Activated T-cell treated with anti-CD3 and anti-CD28 coated beads for 48 hours (primary cell): ENCODE results near the gene ENAM.
"Not testable (repeated sequence)": the region's sequence is repeated elsewhere in the genome, so short reads cannot be mapped to it uniquely, and the experiment has no call there.

Experiments
- DNase-seq: peaks from one replicate; pipeline ENCODE4 v3.0.0-alpha.2; 2020; ENCODE audit warnings: low read depth

The ENAM gene

GRCh38 chr4:70680934-70681333 is 52.4 kb downstream of the ENAM start:
- DNase-seq: no peak

DNA sequence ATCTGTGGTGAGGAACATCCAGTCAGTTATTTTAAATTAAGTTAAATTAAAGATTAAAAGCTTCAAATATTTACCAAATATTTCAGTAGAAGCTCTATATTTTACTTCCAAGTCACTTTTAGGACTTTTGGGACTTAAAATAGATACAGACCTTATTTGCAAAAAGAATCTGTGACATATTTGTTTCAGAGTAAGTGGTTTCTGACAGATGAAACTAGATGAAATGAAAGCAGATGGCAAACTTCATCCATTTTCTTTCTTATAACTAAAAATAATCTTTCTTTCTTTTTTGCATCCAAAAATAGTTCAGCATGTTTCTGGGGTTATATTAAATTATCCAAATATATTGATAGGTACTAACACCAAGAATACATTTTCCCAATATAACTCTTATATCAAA is 53.2 kb downstream of the ENAM start:
- no peak for DNase-seq

DNA sequence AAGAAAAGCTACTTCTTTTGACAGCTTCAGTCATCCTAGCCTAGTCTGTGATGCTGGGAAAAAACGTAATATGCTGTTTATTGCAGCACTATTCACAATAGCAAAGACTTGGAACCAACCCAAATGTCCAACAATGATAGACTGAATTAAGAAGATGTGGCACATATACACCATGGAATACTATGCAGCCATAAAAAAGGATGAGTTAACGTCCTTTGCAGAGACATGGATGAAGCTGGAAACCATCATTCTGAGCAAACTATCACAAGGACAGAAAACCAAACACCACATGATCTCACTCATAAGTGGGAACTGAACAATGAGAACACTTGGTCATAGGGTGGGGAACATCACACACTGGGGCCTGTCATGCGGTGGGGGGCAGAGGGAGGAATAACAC is 53.6 kb downstream of the ENAM start:
- DNase-seq: not testable (repeated sequence)

GRCh38 chr4:70687392-70687791 is 58.8 kb downstream of the ENAM start:
- DNase-seq: no peak

DNA sequence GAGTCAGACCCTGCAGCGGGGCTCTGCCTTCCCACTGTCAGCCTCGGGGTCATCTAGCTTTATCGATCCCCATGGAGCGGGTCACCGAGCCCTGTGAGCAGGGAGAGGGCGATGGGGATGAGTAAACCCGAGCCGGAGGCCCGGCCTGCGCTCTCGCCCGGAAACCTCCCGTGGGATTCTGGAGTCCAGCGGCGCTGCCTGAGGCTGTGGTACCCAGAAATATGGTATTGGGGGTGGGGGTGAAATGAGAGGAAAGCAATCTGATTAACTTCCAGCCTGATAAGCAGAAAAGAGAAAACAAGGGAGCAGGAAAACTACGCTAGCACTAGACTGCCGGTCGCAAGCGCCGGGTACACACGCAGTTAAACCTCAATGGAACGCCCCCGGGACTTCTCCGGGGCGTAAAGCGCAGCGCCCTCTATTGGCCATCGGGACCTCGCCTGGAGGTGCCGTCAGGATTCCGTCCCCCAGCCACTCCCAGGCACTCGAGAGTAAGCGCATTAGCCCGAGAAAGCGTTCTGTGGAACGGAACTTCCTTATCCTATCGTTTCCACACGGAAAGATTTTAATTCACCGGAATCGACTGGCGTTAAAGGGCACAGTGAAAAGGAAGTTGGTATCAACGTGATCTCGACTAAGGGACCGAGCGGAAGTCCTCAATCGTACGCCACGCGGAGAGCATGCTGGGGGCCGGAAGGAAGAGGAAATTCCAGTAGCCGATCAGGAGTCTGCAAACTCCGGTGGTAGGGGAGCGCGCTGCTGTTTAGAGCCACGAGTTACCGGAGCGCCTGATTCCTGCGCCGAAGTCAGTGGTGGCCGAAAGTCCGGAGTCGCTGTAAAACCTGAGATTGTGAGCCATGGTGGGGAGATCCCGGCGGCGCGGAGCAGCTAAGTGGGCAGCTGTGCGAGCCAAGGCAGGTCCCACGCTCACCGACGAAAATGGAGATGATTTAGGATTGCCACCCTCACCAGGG is 59.6 kb downstream of the ENAM start, which contains the start of gene UTP3:
Gene UTP3, plus strand, starts transcription at position 712 of the 974 bp plus-strand sequence. Its CDS starts 146 bp downstream, at position 858.
- peak; percentile 90 for DNase-seq

DNA sequence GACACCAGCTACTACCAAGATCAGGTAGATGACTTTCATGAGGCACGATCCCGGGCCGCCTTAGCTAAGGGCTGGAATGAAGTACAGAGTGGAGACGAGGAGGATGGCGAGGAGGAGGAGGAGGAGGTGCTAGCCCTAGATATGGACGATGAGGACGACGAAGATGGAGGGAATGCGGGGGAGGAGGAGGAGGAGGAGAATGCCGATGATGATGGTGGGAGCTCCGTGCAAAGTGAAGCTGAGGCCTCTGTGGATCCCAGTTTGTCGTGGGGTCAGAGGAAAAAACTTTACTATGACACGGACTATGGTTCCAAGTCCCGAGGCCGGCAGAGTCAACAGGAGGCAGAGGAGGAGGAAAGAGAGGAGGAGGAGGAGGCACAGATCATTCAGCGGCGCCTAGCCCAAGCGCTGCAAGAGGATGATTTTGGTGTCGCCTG is 60.3 kb downstream of the ENAM start:
- DNase-seq: no peak

- no peak for DNase-seq
These were observed 63.1 kb downstream of the ENAM start for GRCh38 chr4:70691661-70692060.

- DNase-seq: not testable (repeated sequence)
These were observed 66.1 kb downstream of the ENAM start for GRCh38 chr4:70694633-70695032.
